RWPE2 (cell line): ENCODE data around the gene FGFRL1.

Experiments used
- ATAC-seq: fragments of 200-7000 bp; cut with Tn5 transposase; 3 replicates; pipeline ENCODE4 v1.9.1; 2021; ENCODE audit warnings: low read depth
- DNase-seq: peaks from one replicate; pipeline ENCODE4 v3.0.0-alpha.2; 2020; ENCODE audit warnings: low spot score
- H3K27ac ChIP-seq: fragments of 450-650 bp; 2 replicates; pipeline ENCODE4 v1.5.1; 2017; ENCODE audit warnings: mild to moderate bottlenecking; ENCODE audit not compliant: poor library complexity, severe bottlenecking
- H3K27me3 ChIP-seq: fragments of 250-450 bp; sonication (Bioruptor Pico); 2 replicates; pipeline ENCODE4 v1.5.1; 2021; ENCODE audit warnings: mild to moderate bottlenecking, moderate library complexity; ENCODE audit not compliant: insufficient read depth, poor library complexity, severe bottlenecking
- H3K36me3 ChIP-seq: fragments of 250-450 bp; sonication (Bioruptor Pico); 2 replicates; pipeline ENCODE4 v1.5.1; 2020; ENCODE audit warnings: low read depth, mild to moderate bottlenecking, moderate library complexity
- H3K4me1 ChIP-seq: fragments of 250-450 bp; sonication (Bioruptor Pico); 2 replicates; pipeline ENCODE4 v1.5.1; 2021; ENCODE audit warnings: mild to moderate bottlenecking, moderate library complexity; ENCODE audit not compliant: insufficient read depth, poor library complexity, severe bottlenecking
- H3K4me3 ChIP-seq: fragments of 250-450 bp; sonication (Bioruptor Pico); 2 replicates; pipeline ENCODE4 v1.5.1; 2021; ENCODE audit warnings: mild to moderate bottlenecking, moderate library complexity; ENCODE audit not compliant: severe bottlenecking
- H3K9me3 ChIP-seq: fragments of 250-450 bp; sonication (Bioruptor Pico); 2 replicates; pipeline ENCODE4 v1.5.1; 2021; ENCODE audit warnings: mild to moderate bottlenecking, moderate library complexity; ENCODE audit not compliant: severe bottlenecking
- TF ChIP-seq, protein P1 (sequence below): fragments of 450-650 bp; IDR thresholded peaks from one replicate; pipeline ENCODE4 v1.5.1; 2017; ENCODE audit warnings: mild to moderate bottlenecking, moderate library complexity; ENCODE audit not compliant: poor library complexity, severe bottlenecking

Gene FGFRL1

DNA sequence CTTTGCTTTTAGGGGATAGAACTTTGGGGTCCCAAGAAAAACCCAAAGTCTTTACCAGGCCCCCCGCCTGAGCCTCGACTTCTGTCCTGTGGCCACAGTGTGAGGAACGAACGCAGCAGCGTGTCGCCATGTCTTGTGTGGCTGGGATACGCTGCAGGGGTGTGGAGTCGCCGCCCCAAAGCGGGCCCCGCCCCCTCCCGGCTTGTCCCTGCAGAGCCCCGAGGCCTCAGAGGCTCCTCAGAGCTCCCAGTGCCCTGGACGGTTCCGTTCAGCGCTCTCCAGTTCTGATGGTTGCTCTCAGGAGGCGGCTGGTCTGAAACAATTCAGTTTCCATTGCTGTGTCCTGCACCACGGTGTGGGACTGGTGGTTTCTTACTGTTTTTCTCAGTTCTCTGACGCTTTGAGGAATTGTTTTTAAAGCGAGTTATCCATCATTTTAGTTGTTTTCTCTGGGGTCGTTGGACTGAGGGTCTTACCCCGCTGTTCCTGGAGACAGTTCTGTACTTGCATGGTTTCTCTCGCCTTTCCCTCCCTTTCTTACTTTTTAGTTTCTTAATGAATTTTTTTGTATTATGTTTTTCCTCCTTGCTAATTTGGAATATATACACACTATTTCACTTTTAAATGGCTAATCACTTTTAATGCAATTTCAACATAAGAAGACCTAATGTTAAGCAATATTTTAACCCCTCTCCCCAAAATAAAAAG is 26.1 kb upstream of the FGFRL1 start:
- Histone ChIP-seq H3K4me3 (no peak overlapping the region), H3K36me3 (no peaks in the 10 kb centered on the region), H3K27me3 (no peaks in the 10 kb centered on the region), H3K9me3 (no peaks in the 10 kb centered on the region), H3K27ac (no peak overlapping the region), H3K4me1 (peaks cover 9% of the 10 kb centered on the region)
- ATAC-seq: no peak
- TF ChIP-seq, protein P1, sequence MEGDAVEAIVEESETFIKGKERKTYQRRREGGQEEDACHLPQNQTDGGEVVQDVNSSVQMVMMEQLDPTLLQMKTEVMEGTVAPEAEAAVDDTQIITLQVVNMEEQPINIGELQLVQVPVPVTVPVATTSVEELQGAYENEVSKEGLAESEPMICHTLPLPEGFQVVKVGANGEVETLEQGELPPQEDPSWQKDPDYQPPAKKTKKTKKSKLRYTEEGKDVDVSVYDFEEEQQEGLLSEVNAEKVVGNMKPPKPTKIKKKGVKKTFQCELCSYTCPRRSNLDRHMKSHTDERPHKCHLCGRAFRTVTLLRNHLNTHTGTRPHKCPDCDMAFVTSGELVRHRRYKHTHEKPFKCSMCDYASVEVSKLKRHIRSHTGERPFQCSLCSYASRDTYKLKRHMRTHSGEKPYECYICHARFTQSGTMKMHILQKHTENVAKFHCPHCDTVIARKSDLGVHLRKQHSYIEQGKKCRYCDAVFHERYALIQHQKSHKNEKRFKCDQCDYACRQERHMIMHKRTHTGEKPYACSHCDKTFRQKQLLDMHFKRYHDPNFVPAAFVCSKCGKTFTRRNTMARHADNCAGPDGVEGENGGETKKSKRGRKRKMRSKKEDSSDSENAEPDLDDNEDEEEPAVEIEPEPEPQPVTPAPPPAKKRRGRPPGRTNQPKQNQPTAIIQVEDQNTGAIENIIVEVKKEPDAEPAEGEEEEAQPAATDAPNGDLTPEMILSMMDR: no peak
- DNase-seq: no peak

DNA sequence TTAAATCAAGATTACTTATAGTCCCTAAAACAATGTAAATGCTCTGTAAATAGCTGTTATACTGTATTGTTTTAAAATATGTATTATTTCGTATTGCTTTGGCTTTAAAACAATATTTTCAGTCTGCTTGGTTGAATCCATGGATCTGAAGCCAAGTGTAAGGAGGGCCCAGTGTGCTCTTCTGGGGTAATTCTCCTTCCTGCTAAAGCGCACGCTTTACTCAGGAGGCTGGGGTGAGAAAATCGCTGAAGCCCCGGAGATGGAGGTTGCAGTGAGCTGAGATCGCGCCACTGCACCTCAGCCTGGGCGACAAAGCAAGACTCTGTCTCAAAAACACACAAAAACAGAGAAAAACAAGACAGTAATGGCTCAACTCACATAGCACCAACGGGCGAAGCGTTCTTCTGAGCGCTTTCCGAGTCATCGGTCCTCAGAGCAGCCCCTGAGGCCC is 25.0 kb upstream of the FGFRL1 start:
- H3K36me3 ChIP-seq: no peaks in the 10 kb centered on the region
- H3K4me3 ChIP-seq: peak overlapping the region; percentile 71
- ATAC-seq (no peak), DNase-seq (no peak)
- peaks cover 9% of the 10 kb centered on the region for H3K4me1 ChIP-seq
- no peaks in the 10 kb centered on the region for H3K9me3 ChIP-seq
- H3K27ac ChIP-seq: peak overlapping the region; percentile 57
- no peaks in the 10 kb centered on the region for H3K27me3 ChIP-seq
- TF ChIP-seq, protein P1: no peak

DNA sequence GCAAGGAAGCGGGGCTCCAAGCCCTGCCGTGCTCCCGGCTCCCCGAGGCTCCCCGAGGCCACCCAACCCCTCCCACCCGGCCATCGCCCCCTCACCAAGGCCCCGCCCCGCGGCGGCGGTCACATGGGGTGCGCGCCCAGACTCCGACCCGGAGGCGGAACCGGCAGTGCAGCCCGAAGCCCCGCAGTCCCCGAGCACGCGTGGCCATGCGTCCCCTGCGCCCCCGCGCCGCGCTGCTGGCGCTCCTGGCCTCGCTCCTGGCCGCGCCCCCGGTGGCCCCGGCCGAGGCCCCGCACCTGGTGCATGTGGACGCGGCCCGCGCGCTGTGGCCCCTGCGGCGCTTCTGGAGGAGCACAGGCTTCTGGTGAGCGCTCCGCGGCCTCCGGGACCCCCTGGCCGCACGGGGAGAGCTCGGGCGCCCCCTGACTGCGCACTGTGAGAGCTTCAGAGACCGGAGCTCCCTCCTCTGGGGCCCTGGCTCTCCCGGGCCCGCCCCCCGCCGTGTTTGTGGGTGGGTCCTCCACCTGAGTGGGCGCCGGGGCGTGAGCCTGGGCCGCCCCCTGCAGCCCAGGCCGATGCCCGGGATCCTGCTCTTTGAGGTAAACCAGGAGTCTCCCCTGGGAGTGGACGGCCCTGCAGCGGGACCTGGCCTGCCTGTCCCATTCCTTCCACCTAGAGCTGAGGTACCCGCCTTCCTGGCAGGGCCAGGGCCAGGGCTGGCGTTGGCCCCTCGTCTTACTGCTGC is 24.4 kb upstream of the FGFRL1 start, which contains the start of gene IDUA:
TSS of gene IDUA (plus strand) at position 166 of the 745 bp plus-strand sequence. CDS start at position 207, 41 bp downstream.
- ATAC-seq: peak; percentile 74
- H3K4me3 ChIP-seq: peak within 1 kb of the TSS; percentile 71
- DNase-seq: no peak
- no peaks in the 10 kb centered on the region for H3K9me3 ChIP-seq
- H3K36me3 ChIP-seq: no peaks in the 10 kb centered on the region
- no peaks in the 10 kb centered on the region for H3K27me3 ChIP-seq
- H3K4me1 ChIP-seq: peaks cover 9% of the 10 kb centered on the region
- peak within 1 kb of the TSS; percentile 57 for H3K27ac ChIP-seq
- TF ChIP-seq, protein P1: peak; percentile 86

DNA sequence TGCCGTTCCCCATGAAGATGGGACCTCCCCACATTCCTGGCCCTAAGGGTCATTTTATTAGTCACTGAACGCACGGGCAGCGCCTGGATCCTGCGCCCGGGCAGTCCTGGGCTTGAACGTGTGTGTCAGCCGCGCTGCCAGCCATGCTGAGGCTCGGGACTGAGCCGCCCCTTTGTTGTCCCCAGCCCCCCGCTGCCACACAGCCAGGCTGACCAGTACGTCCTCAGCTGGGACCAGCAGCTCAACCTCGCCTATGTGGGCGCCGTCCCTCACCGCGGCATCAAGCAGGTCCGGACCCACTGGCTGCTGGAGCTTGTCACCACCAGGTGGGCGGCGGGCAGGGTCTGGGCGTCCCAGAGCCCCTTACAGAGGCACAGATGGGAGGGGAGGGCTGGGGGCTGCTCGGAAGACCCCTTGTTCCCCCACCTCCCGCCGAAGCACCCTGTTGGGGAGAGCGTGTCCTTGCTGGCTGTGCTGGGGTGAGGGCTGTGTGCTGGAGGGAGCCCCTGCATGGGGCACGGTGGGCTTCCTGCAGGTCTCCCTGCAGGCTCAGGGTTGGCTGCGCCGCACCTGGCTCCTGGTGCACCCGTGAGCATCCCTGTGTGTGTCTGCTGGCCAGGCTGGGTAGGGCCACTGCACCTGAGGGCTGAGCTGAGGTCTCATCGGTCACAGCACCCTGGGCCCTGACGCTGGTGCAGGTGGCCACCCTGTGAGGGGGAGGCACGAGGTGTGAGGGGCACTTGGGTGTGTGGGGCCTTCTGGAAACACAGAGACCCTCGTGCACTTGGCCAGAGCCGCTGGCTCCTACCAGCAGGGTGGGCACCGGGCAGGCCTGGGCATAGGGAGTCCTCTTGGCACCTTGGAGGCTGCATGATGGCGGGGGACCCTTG is 23.6 kb upstream of the FGFRL1 start:
- Histone ChIP-seq H3K4me1 (peaks cover 9% of the 10 kb centered on the region), H3K9me3 (no peaks in the 10 kb centered on the region), H3K27ac (peak overlapping the region; percentile 57), H3K27me3 (no peaks in the 10 kb centered on the region), H3K36me3 (no peaks in the 10 kb centered on the region), H3K4me3 (peak overlapping the region; percentile 71)
- TF ChIP-seq, protein P1: no peak
- ATAC-seq: peak; percentile 78; the same call in 2 of the 3 replicates
- no peak for DNase-seq
